ENCODE data around the gene PHLPP2. TPM values are rescaled to one million over a fixed set of nuclear protein-coding genes. Genes with fewer than 3 reads are reported as not detected.

The PHLPP2 gene
- total RNA-seq, 1 experiment from 2014 or later = 20.6 TPM

- H3K9me3 ChIP-seq = no peaks in the 10 kb centered on the region
- CTCF ChIA-PET = interaction anchor here (1.0 kb wide), 2 partner anchors 17 to 63 kb away, joined by 3 to 5 read pairs; no protein-coding TSS in a partner anchor
- no peaks in the 10 kb centered on the region for H3K27me3 Mint-ChIP-seq (ENCODE audit: insufficient read depth, unreplicated experiment)
- H3K27ac Mint-ChIP-seq (ENCODE audit: unreplicated experiment) = no peak overlapping the region
- intact Hi-C loops (cut with micrococcal nuclease; ENCODE audit: unreplicated experiment) = no loop called here
- no TSS peak for BruUV-seq (replicated peaks)
- peaks cover 9% of the 10 kb centered on the region for H3K4me1 Mint-ChIP-seq (ENCODE audit: low read depth, unreplicated experiment)
- POLR2A ChIA-PET = no interaction called here
- H3K4me1 ChIP-seq = peaks cover 13% of the 10 kb centered on the region
- H3K4me3 ChIP-seq (ENCODE audit: low read depth, low read length) = peak overlapping the region; percentile 85; the same call in 1 of the 2 replicates
- TF ChIP-seq CTCF (IDR thresholded peaks at IDR 0.05; ENCODE audit: insufficient read depth in 1 of 2, low read depth in 1 of 2, low read length in 1 of 2, severe bottlenecking in 1 of 2, unreplicated experiment in 1 of 2) = no peak
- peaks cover 10% of the 10 kb centered on the region for H3K36me3 ChIP-seq (ENCODE audit: control insufficient read depth, insufficient read depth, low read length)
- H3K4me3 Mint-ChIP-seq (ENCODE audit: unreplicated experiment) = no peak overlapping the region
- H3K9me3 Mint-ChIP-seq (ENCODE audit: unreplicated experiment) = no peaks in the 10 kb centered on the region
- no peak for DNase-seq
- no peaks in the 10 kb centered on the region for H3K27me3 ChIP-seq (replicated peaks; ENCODE audit: control insufficient read depth, insufficient read depth, low read length)
- peaks cover 59% of the 10 kb centered on the region for H3K36me3 Mint-ChIP-seq (ENCODE audit: insufficient read depth, unreplicated experiment)
These were observed 96.7 kb downstream of the PHLPP2 start for GRCh38 chr16:71627731-71628181.

- intact Hi-C loops (cut with micrococcal nuclease; ENCODE audit: unreplicated experiment) = loop anchor here (1.0 kb wide), 1 partner anchor 18 kb away; no protein-coding TSS in a partner anchor
- peak; percentile 77 to 79 for DNase-seq
- H3K4me1 ChIP-seq = peaks cover 13% of the 10 kb centered on the region
- H3K27me3 ChIP-seq (replicated peaks; ENCODE audit: control insufficient read depth, insufficient read depth, low read length) = no peaks in the 10 kb centered on the region
- Mint-ChIP-seq H3K4me3 (ENCODE audit: unreplicated experiment) (no peak overlapping the region), H3K36me3 (ENCODE audit: insufficient read depth, unreplicated experiment) (peaks cover 50% of the 10 kb centered on the region), H3K27me3 (ENCODE audit: insufficient read depth, unreplicated experiment) (no peaks in the 10 kb centered on the region), H3K4me1 (ENCODE audit: low read depth, unreplicated experiment) (peaks cover 9% of the 10 kb centered on the region), H3K9me3 (ENCODE audit: unreplicated experiment) (no peaks in the 10 kb centered on the region), H3K27ac (ENCODE audit: unreplicated experiment) (peak overlapping the region; percentile 75)
- ChIA-PET CTCF (no interaction called here), POLR2A (no interaction called here)
- H3K4me3 ChIP-seq (ENCODE audit: low read depth, low read length) = peak overlapping the region; percentile 85
- TF ChIP-seq CTCF (IDR thresholded peaks at IDR 0.05; ENCODE audit: insufficient read depth in 1 of 2, low read depth in 1 of 2, low read length in 1 of 2, severe bottlenecking in 1 of 2, unreplicated experiment in 1 of 2) = no peak
- no peaks in the 10 kb centered on the region for H3K9me3 ChIP-seq
- BruUV-seq (replicated peaks) = no TSS peak
- peaks cover 7% of the 10 kb centered on the region for H3K36me3 ChIP-seq (ENCODE audit: control insufficient read depth, insufficient read depth, low read length)
These were observed 97.7 kb downstream of the PHLPP2 start for GRCh38 chr16:71626858-71627213.

- H3K4me3 Mint-ChIP-seq (ENCODE audit: unreplicated experiment) = no peak within 1 kb of the TSS
- Histone ChIP-seq H3K27me3 (replicated peaks; ENCODE audit: control insufficient read depth, insufficient read depth, low read length) (no peaks in the 10 kb centered on the region), H3K36me3 (ENCODE audit: control insufficient read depth, insufficient read depth, low read length) (peaks cover 5% of the 10 kb centered on the region), H3K4me1 (peaks cover 12% of the 10 kb centered on the region), H3K9me3 (no peaks in the 10 kb centered on the region), H3K4me3 (ENCODE audit: low read depth, low read length) (peak within 1 kb of the TSS; percentile 85)
- BruUV-seq (replicated peaks) = TSS peak; percentile 62
- H3K27me3 Mint-ChIP-seq (ENCODE audit: insufficient read depth, unreplicated experiment) = no peaks in the 10 kb centered on the region
- H3K27ac Mint-ChIP-seq (ENCODE audit: unreplicated experiment) = peak within 1 kb of the TSS; percentile 75
- peaks cover 9% of the 10 kb centered on the region for H3K4me1 Mint-ChIP-seq (ENCODE audit: low read depth, unreplicated experiment)
- intact Hi-C loops (cut with micrococcal nuclease; ENCODE audit: unreplicated experiment) = loop anchor here (1.0 kb wide), 1 partner anchor 19 kb away; no protein-coding TSS in a partner anchor
- TF ChIP-seq CTCF (IDR thresholded peaks at IDR 0.05; ENCODE audit: insufficient read depth in 1 of 2, low read depth in 1 of 2, low read length in 1 of 2, severe bottlenecking in 1 of 2, unreplicated experiment in 1 of 2) = peak; percentile 41 to 75
- CTCF ChIA-PET = interaction anchor here (0.6 to 1.0 kb wide), 20 partner anchors 10 to 1172 kb away, joined by 3 to 21 read pairs (median 4); partner anchors contain the start of gene ZNF23
- H3K36me3 Mint-ChIP-seq (ENCODE audit: insufficient read depth, unreplicated experiment) = peaks cover 45% of the 10 kb centered on the region
- POLR2A ChIA-PET = interaction anchor here (0.6 to 1.0 kb wide), 5 partner anchors 15 to 132 kb away, joined by 5 to 14 read pairs (median 12); no protein-coding TSS in a partner anchor
- peak; percentile 96 to 99 for DNase-seq
- no peaks in the 10 kb centered on the region for H3K9me3 Mint-ChIP-seq (ENCODE audit: unreplicated experiment)
These were observed 98.3 kb downstream of the PHLPP2 start, which contains the start of gene MARVELD3 for GRCh38 chr16:71626018-71626857. Gene MARVELD3 (plus strand): TSS chr16:71626184. CDS start chr16:71626230, 46 bp downstream.
